SK-N-SH (cell line): Measurements from ENCODE around the gene SREBF2. TPM values are rescaled to one million over a fixed set of nuclear protein-coding genes. Genes with fewer than 3 reads are reported as not detected.

Experiments used
- CTCF ChIA-PET: fragments of 300-600, 350-600 bp; formaldehyde crosslinking; extraction: SDS; loops from one replicate; lab custom pipeline; 2021; lab: Yijun Ruan, JAX
- POLR2A ChIA-PET: fragments of 350-600 bp; sonication (Branson Sonifier 250); formaldehyde crosslinking; extraction: SDS; loops from one replicate; lab custom pipeline; 2020; ENCODE audit warnings: antibody characterized with exemption, inconsistent platforms; lab: Yijun Ruan, JAX
- DNase-seq: peaks from one replicate; pipeline ENCODE4 v3.0.0; 2012
- H2AFZ ChIP-seq: fragments of 200-600 bp; sonication (generic); 2 replicates; pipeline ENCODE4 v1.8.1; 2016; ENCODE audit warnings: antibody characterized with exemption, mild to moderate bottlenecking, low read depth
- H3F3A ChIP-seq: fragments of 200-600 bp; sonication (generic); replicated peaks from 2 replicates; pipeline ENCODE3; 2016; ENCODE audit warnings: antibody characterized with exemption, mild to moderate bottlenecking; ENCODE audit not compliant: insufficient read depth
- H3K27ac ChIP-seq, 2 experiments: fragments of 200-500 bp in 1 of 2; fragments of 200-600 bp in 1 of 2; sonication (Bioruptor generic) in 1 of 2; sonication (generic), shearing (Covaris generic) in 1 of 2; 2 replicates each; pipeline versions ENCODE4 v1.5.1 to v1.6.1; 2014 to 2016; ENCODE audit warnings: low read depth in 2 of 2, inconsistent platforms in 1 of 2, low read length in 1 of 2, mild to moderate bottlenecking in 1 of 2, mixed read lengths in 1 of 2
- H3K27me3 ChIP-seq: fragments of 200-600 bp; sonication (generic), shearing (Covaris generic); 2 replicates; pipeline ENCODE4 v1.6.1; 2016; ENCODE audit warnings: mixed run types; ENCODE audit not compliant: insufficient read depth
- H3K36me3 ChIP-seq, 2 experiments: fragments of 200-500 bp in 1 of 2; fragments of 200-600 bp in 1 of 2; sonication (Bioruptor generic) in 1 of 2; sonication (generic) in 1 of 2; replicated peaks in 1 of 2; 2 replicates each; pipeline versions ENCODE3 to v1.5.1; 2014 to 2016; ENCODE audit warnings: low read length in 1 of 2, mild to moderate bottlenecking in 1 of 2; ENCODE audit not compliant: insufficient read depth in 2 of 2, control insufficient read depth in 1 of 2
- H3K4me1 ChIP-seq, 2 experiments: fragments of 200-500 bp in 1 of 2; fragments of 200-600 bp in 1 of 2; sonication (Bioruptor generic) in 1 of 2; sonication (generic), shearing (Covaris generic) in 1 of 2; 2 replicates each; pipeline versions ENCODE4 v1.5.1 to v1.6.1; 2014 to 2016; ENCODE audit warnings: low read depth in 1 of 2, low read length in 1 of 2, mixed run types in 1 of 2; ENCODE audit not compliant: insufficient read depth in 2 of 2, control insufficient read depth in 1 of 2
- H3K4me2 ChIP-seq: fragments of 200-600 bp; sonication (generic), shearing (Covaris generic); 2 replicates; pipeline ENCODE4 v1.6.1; 2017; ENCODE audit warnings: mixed run types
- H3K4me3 ChIP-seq, 2 experiments: fragments of 200-500 bp in 1 of 2; fragments of 200-600 bp in 1 of 2; sonication (Bioruptor generic) in 1 of 2; sonication (generic), shearing (Covaris generic) in 1 of 2; 2 replicates each; pipeline versions ENCODE4 v1.5.1 to v1.8.1; 2014 to 2016; ENCODE audit warnings: low read depth in 2 of 2, inconsistent platforms in 1 of 2, low read length in 1 of 2, mild to moderate bottlenecking in 1 of 2, mixed read lengths in 1 of 2, moderate library complexity in 1 of 2
- H3K79me2 ChIP-seq: fragments of 200-600 bp; sonication (generic); 2 replicates; pipeline ENCODE4 v1.8.1; 2017; ENCODE audit warnings: mild to moderate bottlenecking; ENCODE audit not compliant: insufficient read depth
- H3K9ac ChIP-seq: fragments of 200-600 bp; sonication (generic); 2 replicates; pipeline ENCODE4 v1.6.1; 2017; ENCODE audit warnings: mixed run types
- H3K9me2 ChIP-seq: fragments of 200-600 bp; sonication (generic); 2 replicates; pipeline ENCODE4 v1.6.1; 2017; ENCODE audit warnings: mixed run types
- H3K9me3 ChIP-seq: fragments of 200-600 bp; sonication (generic); 2 replicates; pipeline ENCODE4 v1.6.1; 2017; ENCODE audit warnings: mixed run types, mild to moderate bottlenecking, moderate library complexity
- H4K20me1 ChIP-seq: fragments of 200-600 bp; sonication (generic); 2 replicates; pipeline ENCODE4 v1.6.1; 2017; ENCODE audit warnings: mild to moderate bottlenecking, mixed run types; ENCODE audit not compliant: insufficient read depth
- CHD2 ChIP-seq: fragments of 150-350 bp; IDR thresholded peaks from 2 replicates; pipeline ENCODE4 v1.6.1; 2018; ENCODE audit warnings: low read length; ENCODE audit not compliant: partially characterized antibody
- ELF1 ChIP-seq: IDR thresholded peaks from 2 replicates; pipeline ENCODE4 v1.4.0; 2012
- EZH2phosphoT487 ChIP-seq: fragments of 200-600 bp; sonication (generic); IDR thresholded peaks from 2 replicates; pipeline ENCODE4 v1.6.1; 2017; ENCODE audit warnings: low read depth, mixed run types, mild to moderate bottlenecking, antibody characterized with exemption, moderate library complexity, borderline replicate concordance
- FOXM1 ChIP-seq: IDR thresholded peaks from 2 replicates; pipeline ENCODE4 v1.4.0; 2012; ENCODE audit warnings: low read depth, mild to moderate bottlenecking
- MEF2A ChIP-seq: IDR thresholded peaks from 2 replicates; pipeline ENCODE4 v1.4.0; 2012; ENCODE audit warnings: low read depth, borderline replicate concordance
- MXI1 ChIP-seq: IDR thresholded peaks from 2 replicates; pipeline ENCODE4 v1.6.1; 2012; ENCODE audit warnings: mild to moderate bottlenecking, low read depth, low read length, improper control_type of control experiment
- NFIC ChIP-seq: IDR thresholded peaks from 2 replicates; pipeline ENCODE4 v1.4.0; 2012; ENCODE audit warnings: borderline replicate concordance
- NRF1 ChIP-seq: IDR thresholded peaks from 2 replicates; pipeline ENCODE4 v1.6.1; 2012; ENCODE audit warnings: low read depth, mild to moderate bottlenecking, low read length
- POLR2AphosphoS5 ChIP-seq: IDR thresholded peaks from 2 replicates; pipeline ENCODE4 v1.6.1; 2012; ENCODE audit warnings: low read depth, low read length
- RAD21 ChIP-seq: IDR thresholded peaks from 2 replicates; pipeline ENCODE4 v1.6.1; 2012; ENCODE audit warnings: mild to moderate bottlenecking, low read length
- SIN3A ChIP-seq: IDR thresholded peaks from 2 replicates; pipeline ENCODE4 v1.6.1; 2012; ENCODE audit warnings: low read depth, mild to moderate bottlenecking, low read length, moderate library complexity, borderline replicate concordance
- TAF1 ChIP-seq: IDR thresholded peaks from 2 replicates; pipeline ENCODE4 v1.6.1; 2012; ENCODE audit warnings: low read depth, mild to moderate bottlenecking, low read length, moderate library complexity, borderline replicate concordance
- WGBS: methylation state at CpG from one replicate; pipeline ENCODE4 v1.1.6; 2017; ENCODE audit warnings: low lambda C conversion rate; 5-methylcytosine and 5-hydroxymethylcytosine counted together
- polyA plus RNA-seq, 3 experiments: library from polyadenylated mRNA; depleted of rRNA; stranded (reverse); fragments of >200 nt; gene quantifications; 2 replicates each; pipeline ENCODE4 v1.2.3, GENCODE V29; 2012
- TF ChIP-seq, protein P1 (sequence below): IDR thresholded peaks from 2 replicates; pipeline ENCODE4 v1.6.1; 2012; ENCODE audit warnings: mild to moderate bottlenecking, low read depth, low read length, moderate library complexity
- TF ChIP-seq, protein P2 (sequence below): fragments of 200-600 bp; sonication (generic); IDR thresholded peaks from 2 replicates; pipeline ENCODE4 v1.6.1; 2017; ENCODE audit warnings: antibody characterized with exemption, mild to moderate bottlenecking, moderate library complexity
- TF ChIP-seq, protein P3 (sequence below): IDR thresholded peaks from 2 replicates; pipeline ENCODE4 v1.4.0; 2012; ENCODE audit warnings: low read depth

Gene SREBF2
- polyA plus RNA-seq, 1 of the 3 experiments (the other 2 are of a cell fraction) = 7.5 TPM

DNA sequence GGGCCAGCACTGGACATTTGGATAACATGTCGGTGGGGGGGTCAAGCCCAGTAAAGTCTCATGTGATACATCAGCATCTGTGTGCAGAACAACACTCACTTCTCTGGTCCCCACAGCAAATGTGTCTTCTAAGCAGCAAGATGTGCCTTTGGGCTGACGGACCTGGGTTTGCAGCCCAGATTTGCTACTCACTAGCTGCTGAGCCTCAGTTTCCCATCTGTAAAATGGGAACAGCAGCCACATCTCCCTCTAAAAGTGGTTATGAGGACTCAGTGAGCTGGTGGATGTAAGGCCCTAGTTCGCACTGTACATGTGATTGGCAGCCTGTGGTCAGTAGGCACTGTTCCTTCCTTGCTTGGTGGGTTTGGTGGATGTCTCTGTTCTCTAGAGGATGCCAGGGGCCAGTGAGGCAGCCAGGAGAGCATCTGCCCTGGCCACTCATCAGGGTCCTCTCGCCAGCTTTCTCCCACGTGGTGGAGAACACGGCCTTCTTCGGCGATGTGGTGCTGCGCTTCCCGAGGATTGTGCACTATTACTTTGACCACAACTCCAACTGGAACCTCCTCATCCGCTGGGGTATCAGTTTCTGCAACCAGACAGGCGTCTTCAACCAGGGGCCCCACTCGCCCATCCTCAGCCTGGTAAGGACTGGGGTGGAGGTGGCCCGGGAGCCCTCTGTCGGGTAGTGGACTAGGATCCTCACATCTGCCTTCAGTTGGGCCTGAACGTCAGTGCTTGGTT is 19.9 kb upstream of the SREBF2 start:
- Histone ChIP-seq H3K36me3 (no peaks in the 10 kb centered on the region), H4K20me1 (no peaks in the 10 kb centered on the region), H3K4me2 (no peak overlapping the region), H3K9me3 (no peaks in the 10 kb centered on the region), H3K79me2 (no peaks in the 10 kb centered on the region), H3K4me3 (no peak overlapping the region), H3K9me2 (no peaks in the 10 kb centered on the region), H3K27ac (no peak overlapping the region), H3K4me1 (no peaks in the 10 kb centered on the region), H3K9ac (no peak overlapping the region), H2AFZ (no peak overlapping the region), H3F3A (no peaks in the 10 kb centered on the region), H3K27me3 (no peaks in the 10 kb centered on the region)
- CTCF ChIA-PET = no interaction called here
- no peak for TF ChIP-seq EZH2phosphoT487
- no peak for TF ChIP-seq MEF2A
- TF ChIP-seq ELF1 = no peak
- no peak for TF ChIP-seq SIN3A
- TF ChIP-seq, protein P1, sequence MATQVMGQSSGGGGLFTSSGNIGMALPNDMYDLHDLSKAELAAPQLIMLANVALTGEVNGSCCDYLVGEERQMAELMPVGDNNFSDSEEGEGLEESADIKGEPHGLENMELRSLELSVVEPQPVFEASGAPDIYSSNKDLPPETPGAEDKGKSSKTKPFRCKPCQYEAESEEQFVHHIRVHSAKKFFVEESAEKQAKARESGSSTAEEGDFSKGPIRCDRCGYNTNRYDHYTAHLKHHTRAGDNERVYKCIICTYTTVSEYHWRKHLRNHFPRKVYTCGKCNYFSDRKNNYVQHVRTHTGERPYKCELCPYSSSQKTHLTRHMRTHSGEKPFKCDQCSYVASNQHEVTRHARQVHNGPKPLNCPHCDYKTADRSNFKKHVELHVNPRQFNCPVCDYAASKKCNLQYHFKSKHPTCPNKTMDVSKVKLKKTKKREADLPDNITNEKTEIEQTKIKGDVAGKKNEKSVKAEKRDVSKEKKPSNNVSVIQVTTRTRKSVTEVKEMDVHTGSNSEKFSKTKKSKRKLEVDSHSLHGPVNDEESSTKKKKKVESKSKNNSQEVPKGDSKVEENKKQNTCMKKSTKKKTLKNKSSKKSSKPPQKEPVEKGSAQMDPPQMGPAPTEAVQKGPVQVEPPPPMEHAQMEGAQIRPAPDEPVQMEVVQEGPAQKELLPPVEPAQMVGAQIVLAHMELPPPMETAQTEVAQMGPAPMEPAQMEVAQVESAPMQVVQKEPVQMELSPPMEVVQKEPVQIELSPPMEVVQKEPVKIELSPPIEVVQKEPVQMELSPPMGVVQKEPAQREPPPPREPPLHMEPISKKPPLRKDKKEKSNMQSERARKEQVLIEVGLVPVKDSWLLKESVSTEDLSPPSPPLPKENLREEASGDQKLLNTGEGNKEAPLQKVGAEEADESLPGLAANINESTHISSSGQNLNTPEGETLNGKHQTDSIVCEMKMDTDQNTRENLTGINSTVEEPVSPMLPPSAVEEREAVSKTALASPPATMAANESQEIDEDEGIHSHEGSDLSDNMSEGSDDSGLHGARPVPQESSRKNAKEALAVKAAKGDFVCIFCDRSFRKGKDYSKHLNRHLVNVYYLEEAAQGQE = no peak
- no peak for TF ChIP-seq FOXM1
- TF ChIP-seq MXI1 = no peak
- TF ChIP-seq, protein P2, sequence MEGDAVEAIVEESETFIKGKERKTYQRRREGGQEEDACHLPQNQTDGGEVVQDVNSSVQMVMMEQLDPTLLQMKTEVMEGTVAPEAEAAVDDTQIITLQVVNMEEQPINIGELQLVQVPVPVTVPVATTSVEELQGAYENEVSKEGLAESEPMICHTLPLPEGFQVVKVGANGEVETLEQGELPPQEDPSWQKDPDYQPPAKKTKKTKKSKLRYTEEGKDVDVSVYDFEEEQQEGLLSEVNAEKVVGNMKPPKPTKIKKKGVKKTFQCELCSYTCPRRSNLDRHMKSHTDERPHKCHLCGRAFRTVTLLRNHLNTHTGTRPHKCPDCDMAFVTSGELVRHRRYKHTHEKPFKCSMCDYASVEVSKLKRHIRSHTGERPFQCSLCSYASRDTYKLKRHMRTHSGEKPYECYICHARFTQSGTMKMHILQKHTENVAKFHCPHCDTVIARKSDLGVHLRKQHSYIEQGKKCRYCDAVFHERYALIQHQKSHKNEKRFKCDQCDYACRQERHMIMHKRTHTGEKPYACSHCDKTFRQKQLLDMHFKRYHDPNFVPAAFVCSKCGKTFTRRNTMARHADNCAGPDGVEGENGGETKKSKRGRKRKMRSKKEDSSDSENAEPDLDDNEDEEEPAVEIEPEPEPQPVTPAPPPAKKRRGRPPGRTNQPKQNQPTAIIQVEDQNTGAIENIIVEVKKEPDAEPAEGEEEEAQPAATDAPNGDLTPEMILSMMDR = no peak
- TF ChIP-seq POLR2AphosphoS5 = no peak
- POLR2A ChIA-PET = no interaction called here
- WGBS = 98% methylated on average over 9 of the region's 16 CpGs
- no peak for DNase-seq

DNA sequence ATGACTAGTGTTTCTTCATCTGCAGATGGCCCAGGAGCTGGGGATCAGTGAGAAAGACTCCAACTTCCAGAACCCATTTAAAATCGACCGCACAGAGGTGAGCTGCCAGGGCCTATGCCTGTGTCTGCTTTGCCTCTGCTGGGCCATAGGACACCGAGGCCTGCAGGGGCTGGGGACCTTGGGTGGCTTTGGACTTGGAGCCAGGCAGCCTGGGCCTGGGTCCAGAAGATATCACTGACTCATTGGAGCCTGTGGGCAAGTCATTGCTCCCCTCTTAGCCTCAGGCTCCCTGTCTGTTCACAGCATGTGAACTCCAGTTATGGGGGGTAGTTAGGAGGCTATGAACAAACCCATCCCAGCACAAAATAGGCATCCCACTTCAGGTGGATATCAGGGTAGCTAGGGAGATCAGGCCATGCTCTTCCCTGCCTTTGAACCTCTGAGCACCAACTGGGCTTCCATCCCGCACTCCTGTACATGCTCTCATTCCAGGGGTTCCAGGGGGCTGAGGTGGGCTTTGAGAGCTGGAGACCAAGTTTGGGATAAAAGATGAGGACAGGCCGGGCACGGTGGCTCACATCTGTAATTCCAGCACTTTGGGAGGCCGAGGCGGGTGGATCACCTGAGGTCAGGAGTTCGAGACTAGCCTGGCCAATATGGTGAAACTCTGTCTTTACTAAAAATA is 19.0 kb upstream of the SREBF2 start:
- no peaks in the 10 kb centered on the region for H3K9me2 ChIP-seq
- CTCF ChIA-PET = no interaction called here
- H3K27me3 ChIP-seq = no peaks in the 10 kb centered on the region
- H4K20me1 ChIP-seq = no peaks in the 10 kb centered on the region
- no peaks in the 10 kb centered on the region for H3K9me3 ChIP-seq
- no peak overlapping the region for H2AFZ ChIP-seq
- H3K4me3 ChIP-seq = no peak overlapping the region
- no peaks in the 10 kb centered on the region for H3K79me2 ChIP-seq
- no peak overlapping the region for H3K27ac ChIP-seq
- DNase-seq = no peak
- H3K4me2 ChIP-seq = no peak overlapping the region
- H3K9ac ChIP-seq = no peak overlapping the region
- H3F3A ChIP-seq = no peaks in the 10 kb centered on the region
- POLR2A ChIA-PET = no interaction called here
- no peaks in the 10 kb centered on the region for H3K4me1 ChIP-seq
- TF ChIP-seq MXI1 (no peak), SIN3A (no peak), NRF1 (no peak), RAD21 (no peak), NFIC (no peak), TAF1 (no peak), MEF2A (no peak), CHD2 (no peak), FOXM1 (no peak)
- TF ChIP-seq, protein P3, sequence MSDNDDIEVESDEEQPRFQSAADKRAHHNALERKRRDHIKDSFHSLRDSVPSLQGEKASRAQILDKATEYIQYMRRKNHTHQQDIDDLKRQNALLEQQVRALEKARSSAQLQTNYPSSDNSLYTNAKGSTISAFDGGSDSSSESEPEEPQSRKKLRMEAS = no peak
- WGBS = 100% methylated on average over 1 of the region's 9 CpGs
- no peaks in the 10 kb centered on the region for H3K36me3 ChIP-seq
